Activated CD8-positive, alpha-beta memory T cell treated with anti-CD3 and anti-CD28 coated beads for 36 hours (primary cell): ENCODE data around the gene C5orf58. TPM values are rescaled to one million over a fixed set of nuclear protein-coding genes. Genes with fewer than 3 reads are reported as not detected.
"Not testable (repeated sequence)": the region's sequence is repeated elsewhere in the genome, so short reads cannot be mapped to it uniquely, and the experiment has no call there.

Experiments used
- CTCF ChIA-PET: fragments of 350-600 bp; sonication (Branson Sonifier 250); formaldehyde crosslinking; loops from one replicate; lab custom pipeline; 2021; ENCODE audit warnings: antibody characterized with exemption; lab: Charles Lee
- POLR2A ChIA-PET: fragments of 350-600 bp; sonication (Branson Sonifier 250); formaldehyde crosslinking; loops from one replicate; lab custom pipeline; 2021; ENCODE audit warnings: antibody characterized with exemption; lab: Charles Lee
- total RNA-seq, 2 experiments: library from RNA; stranded (reverse); gene quantifications; one replicate each; pipeline ENCODE4 v1.2.3, GENCODE V29; 2021

Gene C5orf58
- total RNA-seq, 2 experiments from 2014 or later, result not detected

DNA sequence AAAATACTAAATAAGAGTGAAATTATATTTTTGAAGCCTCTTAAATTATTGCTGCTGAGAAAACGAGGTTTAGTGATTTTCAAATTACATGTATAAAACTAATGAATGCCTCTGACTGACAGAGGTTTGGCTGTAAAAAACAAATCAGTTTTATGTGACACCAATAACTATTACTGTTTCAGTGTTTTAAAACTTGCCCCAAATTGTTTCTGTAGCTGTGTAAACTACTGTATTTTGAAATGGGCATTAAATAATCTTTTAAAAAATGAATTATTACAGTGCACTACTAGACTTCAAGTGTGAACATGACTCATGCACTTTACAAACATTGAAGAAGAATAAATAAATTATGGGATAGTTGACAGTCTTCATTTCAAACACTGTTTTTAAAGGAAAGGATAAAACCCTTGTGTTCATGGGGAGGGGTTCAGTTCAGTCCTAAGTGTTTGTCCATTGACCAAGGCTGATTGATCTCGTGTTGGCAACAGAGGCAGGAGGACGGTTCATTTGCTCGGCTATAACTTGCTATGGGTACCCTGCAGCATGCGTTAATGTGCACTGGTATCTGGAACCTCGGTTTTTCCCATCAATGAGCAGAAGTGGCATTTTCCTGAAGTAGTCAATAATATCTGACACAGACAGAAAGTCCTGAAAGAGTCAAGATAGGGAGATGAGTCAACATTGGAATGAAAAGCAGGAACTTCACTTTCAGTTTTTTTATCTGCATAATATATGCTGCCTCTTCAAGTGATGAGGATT lies 15.6 kb downstream of the C5orf58 start:
- ChIA-PET POLR2A (interaction anchor here (0.7 kb wide), 1 partner anchor 325 kb away, joined by 4 read pairs; no protein-coding TSS in a partner anchor), CTCF (no interaction called here)

GRCh38 chr5:170248931-170249227 lies 16.1 kb downstream of the C5orf58 start:
- POLR2A ChIA-PET, result interaction anchor here (0.7 kb wide), 1 partner anchor 324 kb away, joined by 4 read pairs; no protein-coding TSS in a partner anchor
- CTCF ChIA-PET, result not testable (repeated sequence)

- POLR2A ChIA-PET, result interaction anchor here (0.7 kb wide), 1 partner anchor 324 kb away, joined by 4 read pairs; no protein-coding TSS in a partner anchor
- CTCF ChIA-PET, result no interaction called here
Measured at GRCh38 chr5:170249355-170249754, 16.6 kb downstream of the C5orf58 start.

DNA sequence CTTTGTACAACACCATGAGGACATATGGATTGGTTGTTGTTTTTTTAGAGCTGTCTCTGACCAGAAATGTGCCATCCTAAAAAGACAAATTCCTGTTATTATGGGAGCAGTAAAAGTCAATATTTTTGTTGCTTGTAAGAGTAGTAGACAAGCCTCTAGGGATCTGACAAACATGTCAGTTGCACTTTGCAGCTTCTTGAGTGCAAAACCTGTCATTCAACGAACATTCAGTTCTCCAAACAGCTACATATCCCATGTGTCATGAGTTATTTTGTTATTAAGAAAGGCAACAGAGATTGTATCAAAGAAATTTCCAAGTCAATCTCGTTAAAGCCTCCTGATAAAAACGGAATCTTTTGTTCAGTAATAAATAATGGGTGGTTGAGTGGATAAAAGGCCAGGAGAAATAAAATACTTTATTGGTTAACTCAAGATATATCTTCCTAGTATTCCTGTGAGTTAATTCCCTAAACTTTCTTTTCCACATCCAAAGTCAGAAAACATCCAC lies 18.1 kb downstream of the C5orf58 start:
- CTCF ChIA-PET, result interaction anchor here (1.2 kb wide), 1 partner anchor 88 kb away, joined by 3 read pairs; no protein-coding TSS in a partner anchor
- POLR2A ChIA-PET, result no interaction called here

GRCh38 chr5:170251462-170251861 lies 18.7 kb downstream of the C5orf58 start:
- POLR2A ChIA-PET, result no interaction called here
- CTCF ChIA-PET, result interaction anchor here (1.2 to 1.5 kb wide), 2 partner anchors 17 to 87 kb away, joined by 3 read pairs; no protein-coding TSS in a partner anchor

DNA sequence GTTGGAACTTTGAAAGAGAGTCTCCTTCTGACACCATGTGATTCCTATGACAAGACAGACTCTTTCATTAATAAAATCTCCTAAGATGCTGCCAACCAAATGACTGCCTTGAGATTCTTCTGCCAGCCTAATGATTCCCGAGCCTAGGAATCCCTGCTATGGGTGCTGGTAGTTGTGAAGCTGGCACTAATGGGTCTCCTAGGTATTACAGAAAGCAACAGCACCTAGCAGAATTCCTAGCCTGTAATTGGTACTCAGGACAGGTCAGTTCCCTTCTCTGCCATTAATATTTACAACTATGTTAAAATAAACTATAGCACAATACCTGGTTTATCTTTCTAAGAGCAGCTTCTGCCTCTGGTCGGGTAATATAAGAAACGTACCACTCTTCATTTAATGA lies 19.3 kb downstream of the C5orf58 start:
- ChIA-PET POLR2A (no interaction called here), CTCF (interaction anchor here (1.2 to 1.5 kb wide), 2 partner anchors 17 to 87 kb away, joined by 3 read pairs; no protein-coding TSS in a partner anchor)

- ChIA-PET CTCF (interaction anchor here (0.5 to 1.5 kb wide), 4 partner anchors 14 to 109 kb away, joined by 3 read pairs; no protein-coding TSS in a partner anchor), POLR2A (no interaction called here)
Measured at GRCh38 chr5:170252720-170253350, 20.1 kb downstream of the C5orf58 start.

GRCh38 chr5:170254056-170254455 lies 21.3 kb downstream of the C5orf58 start:
- ChIA-PET CTCF (no interaction called here), POLR2A (no interaction called here)

GRCh38 chr5:170256571-170256970 lies 23.8 kb downstream of the C5orf58 start:
- ChIA-PET POLR2A (no interaction called here), CTCF (interaction anchor here (1.2 kb wide), 1 partner anchor 11 kb away, joined by 4 read pairs; no protein-coding TSS in a partner anchor)

DNA sequence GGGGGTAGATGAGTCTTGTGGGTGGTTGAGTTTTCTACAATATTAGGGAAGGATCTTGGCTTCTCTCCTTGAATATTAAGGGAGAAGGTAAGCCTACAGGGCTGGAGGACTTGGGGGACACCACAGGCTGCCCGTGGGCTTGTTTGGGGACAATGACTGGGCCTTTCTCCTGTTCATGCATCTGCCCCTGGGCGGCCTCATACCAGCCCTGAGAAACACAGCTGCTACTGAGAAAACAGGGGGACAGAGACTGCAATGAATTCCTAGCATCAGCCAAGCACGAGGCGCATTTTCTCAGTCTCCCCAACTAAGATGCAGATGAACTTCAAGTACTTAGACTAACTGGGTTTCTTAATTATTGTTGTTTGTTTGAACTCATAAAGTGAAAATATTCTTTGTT lies 24.6 kb downstream of the C5orf58 start:
- POLR2A ChIA-PET, result no interaction called here
- CTCF ChIA-PET, result interaction anchor here (1.2 kb wide), 1 partner anchor 32 kb away, joined by 3 read pairs; no protein-coding TSS in a partner anchor

DNA sequence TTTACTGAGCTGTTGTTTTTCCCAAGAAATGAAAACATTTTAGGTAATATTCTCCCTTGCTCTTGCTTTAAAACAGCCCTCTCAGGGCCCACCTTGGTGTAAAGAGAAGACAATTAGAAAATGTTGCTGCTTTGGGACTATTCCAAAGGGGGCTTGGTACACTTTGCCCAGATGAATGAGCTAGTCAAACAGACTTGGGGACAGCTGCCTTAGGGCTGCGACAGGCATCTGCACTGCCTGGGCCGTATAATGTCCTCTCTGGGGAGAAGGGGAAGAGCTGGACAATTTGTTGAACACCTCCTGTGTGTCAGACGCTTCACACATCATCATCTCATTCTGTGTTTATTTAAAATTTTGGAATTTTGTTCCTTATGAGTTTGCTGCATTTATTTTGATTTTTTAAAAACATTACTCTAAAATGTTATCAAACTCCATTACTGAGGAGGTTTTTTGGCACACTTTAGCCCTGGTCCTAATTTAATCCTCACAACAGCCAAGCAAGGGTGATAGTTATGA lies 28.8 kb downstream of the C5orf58 start:
- POLR2A ChIA-PET, result interaction anchor here (1.2 kb wide), 1 partner anchor 70 kb away, joined by 6 read pairs; no protein-coding TSS in a partner anchor
- CTCF ChIA-PET, result interaction anchor here (0.6 to 2.2 kb wide), 2 partner anchors 29 to 77 kb away, joined by 4 to 6 read pairs; no protein-coding TSS in a partner anchor

DNA sequence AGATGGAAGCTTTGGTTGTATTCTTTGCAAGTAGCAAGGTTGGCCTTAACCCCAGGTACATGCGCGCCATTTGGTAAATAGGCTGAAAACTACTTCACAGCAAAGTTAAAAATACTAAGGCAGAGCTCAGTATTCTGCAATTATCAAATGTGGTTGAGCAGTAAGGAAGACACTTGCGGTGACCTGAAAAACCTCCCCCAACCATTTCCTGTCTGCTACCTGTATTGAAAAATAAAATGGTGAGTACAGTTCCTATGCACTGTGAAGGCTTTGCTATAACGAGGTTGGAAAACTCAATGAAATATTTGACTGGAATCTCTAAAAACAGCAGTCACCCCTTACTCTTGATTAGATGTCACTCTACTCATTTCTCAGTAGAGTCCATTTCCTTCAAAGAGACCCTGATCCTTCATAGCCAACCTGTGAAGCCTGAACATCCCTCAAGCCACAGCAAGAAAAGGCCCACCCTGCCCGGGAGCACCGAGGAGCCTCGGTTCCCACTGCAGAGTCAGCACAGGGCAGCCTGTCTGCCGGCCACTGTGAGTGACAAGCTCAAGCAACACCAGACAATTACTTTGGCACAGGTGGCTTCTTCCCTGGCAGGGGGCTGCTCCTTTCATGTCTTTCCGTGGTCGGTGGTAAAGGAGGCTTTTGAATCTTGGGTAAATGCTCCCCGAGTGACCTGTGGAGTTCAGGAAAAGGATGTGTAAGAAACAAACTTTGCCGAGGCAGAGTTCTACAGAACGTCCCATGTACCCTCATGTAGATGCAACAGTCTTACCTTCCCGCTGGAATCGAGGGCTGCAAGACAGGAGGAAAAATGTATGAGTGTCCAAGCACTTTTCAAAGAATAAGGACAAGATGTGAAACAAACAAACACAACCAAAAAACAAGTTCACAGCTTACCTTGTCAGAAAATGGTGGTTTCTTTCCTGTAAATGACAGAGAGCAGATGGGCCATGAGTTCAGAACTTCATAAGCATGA lies 29.6 kb downstream of the C5orf58 start:
- ChIA-PET CTCF (interaction anchor here (2.2 kb wide), 1 partner anchor 76 kb away, joined by 6 read pairs; no protein-coding TSS in a partner anchor), POLR2A (interaction anchor here (1.2 kb wide), 1 partner anchor 69 kb away, joined by 6 read pairs; no protein-coding TSS in a partner anchor)

DNA sequence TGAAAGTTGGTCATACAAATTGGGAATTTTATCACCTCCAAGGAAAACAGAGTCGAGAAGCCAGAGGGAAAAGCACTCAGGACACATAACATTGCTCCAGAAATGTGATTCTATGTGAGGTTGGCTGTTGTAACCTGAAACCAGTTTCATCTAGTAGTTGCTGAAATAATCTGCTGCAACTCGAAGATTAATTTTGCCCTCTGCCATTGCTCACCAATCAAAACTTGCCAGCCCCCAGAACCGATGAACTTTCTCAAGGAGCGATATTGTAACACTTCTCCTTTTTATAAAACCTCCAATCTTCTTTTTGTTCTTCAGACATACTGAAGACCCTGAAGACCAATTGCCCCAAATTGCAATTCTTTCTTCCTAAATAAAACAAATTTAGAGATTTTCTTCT lies 31.1 kb downstream of the C5orf58 start:
- POLR2A ChIA-PET, result no interaction called here
- CTCF ChIA-PET, result interaction anchor here (19.5 kb wide), 1 partner anchor 34 kb away, joined by 336 read pairs; the partner anchor contains the start of gene LCP2

GRCh38 chr5:170265522-170265921 lies 32.7 kb downstream of the C5orf58 start:
- CTCF ChIA-PET, result interaction anchor here (1.1 to 19.5 kb wide), 6 partner anchors 9 to 73 kb away, joined by 4 to 336 read pairs (median 21); partner anchors contain the start of gene LCP2
- POLR2A ChIA-PET, result interaction anchor here (1.1 to 2.4 kb wide), 4 partner anchors 9 to 69 kb away, joined by 3 to 15 read pairs (median 10); partner anchors contain the start of gene LCP2

- ChIA-PET POLR2A (interaction anchor here (0.6 to 2.4 kb wide), 7 partner anchors 12 to 1847 kb away, joined by 3 to 15 read pairs (median 8); partner anchors contain the start of gene LCP2), CTCF (interaction anchor here (0.7 to 19.5 kb wide), 14 partner anchors 8 to 155 kb away, joined by 3 to 336 read pairs (median 4); partner anchors contain the start of gene LCP2)
Measured at GRCh38 chr5:170266570-170267381, 34.0 kb downstream of the C5orf58 start.

DNA sequence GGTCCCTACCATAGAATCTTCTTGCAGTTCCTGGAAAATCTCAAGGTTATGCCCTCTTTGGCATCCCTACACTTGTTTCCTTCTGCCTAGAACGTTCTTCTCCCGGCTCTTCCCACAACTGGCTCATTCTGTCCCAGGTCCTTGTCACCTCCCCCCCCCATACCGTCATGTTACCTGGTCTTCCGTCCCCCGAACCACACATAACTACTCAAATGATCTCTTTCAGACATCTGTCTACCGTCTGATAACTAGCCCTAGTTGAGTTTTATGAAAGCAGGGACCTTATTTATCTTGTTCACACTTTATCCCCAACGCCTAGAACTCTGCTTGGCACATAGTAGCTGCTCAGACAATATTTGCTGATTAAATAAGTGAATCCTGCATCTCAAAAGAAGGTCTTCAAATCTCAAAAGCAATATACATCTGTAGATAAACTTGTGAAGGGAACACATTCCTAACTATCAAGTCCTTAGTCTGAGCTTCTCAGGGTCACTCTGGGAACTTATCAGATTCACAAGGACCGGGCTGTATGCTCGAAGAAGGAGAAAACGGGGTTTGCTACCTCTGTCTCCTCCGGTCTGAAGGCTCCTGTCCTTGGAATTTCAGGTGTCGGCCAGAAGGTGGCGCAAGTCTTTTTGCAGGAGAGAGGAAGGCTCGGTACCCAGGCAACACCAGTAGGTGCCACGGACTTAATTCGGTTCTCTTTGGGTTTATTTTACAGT lies 34.8 kb downstream of the C5orf58 start:
- POLR2A ChIA-PET, result interaction anchor here (0.7 to 2.4 kb wide), 7 partner anchors 11 to 71 kb away, joined by 3 to 18 read pairs (median 12); partner anchors contain the start of gene LCP2
- CTCF ChIA-PET, result interaction anchor here (0.7 to 19.5 kb wide), 16 partner anchors 9 to 154 kb away, joined by 3 to 336 read pairs (median 4); partner anchors contain the start of gene LCP2
